Stimulated activated CD8-positive, alpha-beta memory T cell treated with anti-CD3 and anti-CD28 coated beads, Interleukin-15, amount 100 ng/mL, for 48 hours (primary cell): ENCODE data around the gene SYTL5.

Experiments used
- DNase-seq, 2 donors: peaks; one replicate each; pipeline ENCODE4 v3.0.0-alpha.2; 2020; ENCODE audit warnings: low read depth in 2 of 2

Gene SYTL5

DNA sequence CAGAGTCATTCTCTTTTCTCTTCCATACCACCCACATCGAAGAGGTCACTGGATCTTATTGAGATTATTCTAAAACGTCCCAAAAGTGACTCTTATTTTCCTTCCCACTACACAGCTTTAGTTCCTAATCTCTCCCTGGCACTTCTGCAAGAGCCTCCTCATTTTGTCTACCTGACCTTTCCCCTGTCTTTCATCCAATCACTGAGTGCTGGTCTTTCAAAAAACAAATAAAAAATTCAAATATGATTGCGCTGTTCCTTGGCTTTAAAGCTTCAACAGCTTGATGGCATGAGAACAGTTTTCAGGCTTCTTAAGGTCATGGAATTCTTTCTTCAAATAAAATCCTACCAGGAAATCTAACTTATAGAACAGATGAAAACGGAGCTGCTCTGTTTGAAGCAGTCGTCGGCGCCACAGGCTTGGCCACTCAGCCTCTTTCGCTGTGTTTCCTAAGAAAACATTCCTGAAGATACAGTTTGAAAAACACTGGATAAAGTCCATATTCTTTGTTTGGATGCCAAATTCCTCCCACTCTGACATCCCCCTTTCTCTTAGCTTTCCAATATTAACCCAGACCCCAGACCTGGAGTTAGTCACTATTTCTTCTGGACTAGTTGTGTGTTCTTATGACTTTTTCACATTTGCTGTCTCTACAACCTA, 12.5 kb downstream of the SYTL5 start:
- DNase-seq: no peak

DNA sequence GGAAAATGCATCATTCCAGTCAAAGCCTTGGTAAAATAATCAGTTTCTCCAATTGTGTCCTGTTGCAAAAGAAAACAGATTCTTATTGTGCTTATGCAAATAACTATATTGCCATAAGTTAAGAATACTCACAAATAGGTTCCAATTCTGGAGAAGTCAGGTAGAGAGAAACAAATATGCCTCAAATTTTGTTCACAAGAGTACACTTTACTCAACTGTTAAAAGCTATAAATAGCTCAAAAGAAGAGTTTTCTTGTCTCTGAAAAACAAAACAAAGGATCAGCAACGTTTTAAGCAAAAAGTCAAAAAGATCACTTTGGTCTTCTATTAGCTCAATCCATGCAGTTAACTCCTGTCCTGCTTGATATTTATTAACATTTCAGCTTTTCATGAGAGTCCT, 21.9 kb downstream of the SYTL5 start:
- no peak for DNase-seq

DNA sequence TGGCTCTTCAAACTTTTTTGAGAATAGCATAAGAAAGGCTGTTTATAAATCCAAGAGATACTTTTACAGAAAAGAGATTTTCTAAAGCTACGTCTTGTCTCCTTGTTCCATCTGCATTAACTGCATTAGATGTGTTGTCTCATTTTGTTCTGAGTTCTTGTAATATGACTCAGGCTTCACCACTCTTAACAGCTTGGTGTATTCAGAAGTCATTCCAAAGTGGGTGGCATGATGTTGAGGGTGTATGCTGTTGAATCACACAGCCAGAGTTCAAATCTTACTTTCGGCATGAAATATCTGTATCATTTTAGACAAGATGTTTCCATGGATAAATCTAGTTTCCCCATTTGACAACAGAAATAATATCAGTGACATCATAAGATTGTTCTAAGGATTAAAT, 30.1 kb downstream of the SYTL5 start:
- no peak for DNase-seq

DNA sequence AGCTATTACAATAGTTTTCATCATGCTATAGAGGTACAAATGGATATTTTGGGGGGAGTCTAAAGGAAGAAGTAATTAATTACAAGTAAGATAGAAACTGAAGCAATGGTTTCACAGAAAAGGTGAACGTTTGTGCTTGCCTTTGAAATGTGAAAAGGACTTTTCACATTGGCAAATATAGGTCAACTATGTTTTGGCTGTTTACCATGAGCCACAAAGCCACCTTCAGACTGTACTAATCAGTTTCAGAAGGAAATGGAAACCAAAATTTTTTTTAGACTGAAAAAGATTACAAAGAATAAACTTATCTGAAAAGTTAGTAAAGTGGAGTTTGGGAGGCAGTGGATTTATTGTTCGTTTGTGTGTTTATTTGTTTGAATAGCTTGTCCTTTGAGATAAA, 32.1 kb downstream of the SYTL5 start:
- no peak for DNase-seq

DNA sequence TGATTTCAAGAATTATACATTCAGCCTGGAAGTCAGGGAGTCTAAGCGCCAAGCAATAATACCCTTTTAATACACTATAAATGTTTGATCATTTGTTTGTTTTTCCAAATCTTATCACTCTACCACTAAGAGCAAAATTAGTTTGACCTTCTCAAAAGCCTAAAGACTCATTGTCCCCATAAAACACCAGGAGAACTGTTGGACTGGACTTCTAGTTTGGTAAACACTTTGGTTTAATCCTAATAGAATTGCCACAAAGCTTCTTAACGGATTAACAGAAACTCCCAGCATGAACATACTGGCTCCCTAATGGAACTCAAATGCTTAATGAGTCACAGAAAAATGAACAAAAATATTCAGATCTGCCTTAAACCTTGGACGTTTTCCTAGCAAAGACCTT, 34.9 kb downstream of the SYTL5 start:
- DNase-seq: no peak

DNA sequence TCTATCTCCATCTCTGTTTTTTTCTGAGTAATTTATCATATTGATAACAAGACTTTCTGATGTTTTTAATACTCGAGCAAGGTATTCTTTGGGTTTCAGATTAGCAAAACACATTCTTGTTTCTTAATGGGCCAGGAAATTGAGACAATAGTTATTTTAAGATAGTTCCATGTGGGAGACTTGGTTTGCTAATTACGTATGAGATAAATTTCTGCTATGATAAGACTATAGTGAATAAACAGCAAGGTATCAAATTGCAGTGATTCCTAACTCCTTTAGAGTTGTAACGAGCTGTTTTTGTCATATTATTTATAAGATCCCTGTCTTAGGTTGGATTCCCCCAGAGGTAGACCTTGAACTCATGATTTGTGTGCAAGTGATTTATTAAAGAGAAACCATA, 38.3 kb downstream of the SYTL5 start:
- DNase-seq: no peak

DNA sequence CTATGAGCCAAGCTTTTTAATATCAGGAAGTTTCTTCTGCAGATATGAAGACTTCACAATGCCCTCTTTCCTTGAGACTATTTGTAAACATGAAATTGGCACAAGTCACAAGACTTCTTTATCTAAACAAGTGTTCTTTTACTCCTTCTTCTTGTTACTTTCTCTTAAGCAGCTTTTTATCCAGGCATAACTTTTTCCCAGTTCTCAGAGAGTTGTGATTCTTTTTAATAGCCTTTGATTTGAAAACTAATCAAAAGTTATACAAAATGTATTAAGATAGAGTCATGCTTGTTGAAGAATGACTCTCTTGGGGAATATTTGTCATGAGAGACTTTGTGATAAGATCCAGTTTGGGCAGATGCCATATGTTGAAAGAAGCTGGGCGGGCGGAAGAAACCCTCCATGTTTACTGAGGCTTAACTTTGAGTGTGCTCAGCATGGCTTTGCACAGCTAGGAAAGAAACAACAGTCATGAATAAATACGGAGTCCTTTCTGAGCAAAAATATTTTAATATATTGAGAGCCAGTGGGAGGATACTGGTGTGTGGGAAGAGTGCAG, 39.3 kb downstream of the SYTL5 start:
- DNase-seq: no peak

DNA sequence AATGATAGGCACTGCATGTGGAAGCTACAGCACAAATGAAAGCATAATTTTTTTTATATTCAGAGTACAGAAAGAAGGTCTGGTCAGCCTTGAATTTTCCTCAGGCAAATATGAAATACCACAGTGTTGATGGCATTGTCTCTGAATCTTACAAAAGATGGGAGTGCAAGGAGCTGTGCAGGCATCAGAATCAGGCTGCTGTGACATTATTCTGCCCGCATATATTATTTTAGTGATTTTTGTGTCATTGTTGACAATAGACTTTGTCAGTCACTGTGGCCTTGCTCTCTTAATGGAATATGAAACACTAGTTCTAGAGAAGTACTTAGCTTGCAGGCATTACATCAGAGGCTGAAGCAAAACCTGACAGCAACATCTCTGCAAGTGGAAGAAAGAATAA, 42.5 kb downstream of the SYTL5 start:
- no peak for DNase-seq

DNA sequence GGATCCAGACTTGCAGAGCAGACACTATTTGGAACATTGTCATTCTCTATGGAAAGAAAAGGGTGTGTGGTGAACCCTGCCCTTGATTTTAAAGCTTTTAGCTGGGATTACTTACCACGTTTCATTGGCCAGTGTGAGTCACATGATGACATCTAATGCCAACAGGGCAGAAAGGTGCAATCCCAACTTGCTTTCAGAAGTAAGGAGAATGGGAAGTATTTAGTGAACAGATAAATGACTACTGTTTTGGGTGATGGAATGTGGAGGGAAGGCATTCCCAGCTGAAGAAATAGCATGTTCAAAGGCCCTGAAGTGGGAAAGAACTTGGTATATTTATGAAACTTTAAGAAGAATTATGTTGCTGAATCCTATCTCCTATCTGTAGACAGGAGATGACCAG, 44.5 kb downstream of the SYTL5 start:
- no peak for DNase-seq

DNA sequence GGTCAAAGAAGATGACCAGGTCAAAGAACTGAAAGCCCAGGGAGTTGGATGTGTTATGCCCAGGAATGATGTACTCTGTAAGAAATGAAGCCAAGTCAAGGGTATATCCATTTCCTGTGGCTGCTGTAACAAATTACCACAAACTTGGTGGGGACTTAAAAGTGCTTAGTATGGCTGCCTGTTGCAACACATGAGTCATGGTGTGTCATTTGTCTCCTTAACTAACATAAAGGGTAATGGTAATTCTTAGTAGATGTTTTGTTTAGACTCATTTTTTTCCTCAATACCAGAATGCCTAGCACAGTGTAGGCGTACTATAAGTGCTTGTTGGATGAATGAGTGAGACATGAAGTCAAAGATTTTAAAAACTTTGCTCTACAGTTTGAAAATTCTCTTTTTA, 45.7 kb downstream of the SYTL5 start:
- DNase-seq: no peak

DNA sequence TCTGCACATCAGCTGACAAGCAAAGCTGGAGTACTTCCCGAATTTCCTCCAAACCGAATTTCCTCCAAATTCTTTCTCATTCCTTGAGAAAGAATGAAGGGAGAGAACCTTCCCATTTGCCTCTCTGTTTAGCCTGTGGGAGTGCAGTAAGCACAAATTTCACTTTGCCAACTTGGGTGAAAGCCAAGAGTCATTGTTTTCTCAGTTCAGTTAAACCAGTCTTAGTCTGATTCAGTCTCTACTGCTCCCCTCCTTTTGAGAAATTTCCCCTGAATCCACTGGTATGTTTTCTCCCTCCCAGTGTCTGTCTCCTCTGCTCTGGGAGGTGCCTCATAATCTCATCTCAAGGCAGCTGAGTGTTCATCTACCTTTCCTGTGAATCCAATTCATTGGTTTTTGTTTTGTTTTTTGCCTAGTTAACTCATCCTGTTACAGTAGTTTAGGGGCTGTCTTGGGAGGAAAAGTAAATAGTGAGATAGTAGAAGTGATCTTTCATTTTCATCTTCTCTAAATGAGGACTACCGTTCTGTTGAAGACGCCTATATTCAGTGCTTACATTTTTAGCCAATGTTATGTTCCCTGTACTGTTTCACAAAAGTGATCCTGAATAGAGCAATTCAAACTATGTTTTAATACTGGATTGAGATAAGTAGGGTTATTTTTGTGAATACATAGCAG, 49.0 kb downstream of the SYTL5 start:
- no peak for DNase-seq

DNA sequence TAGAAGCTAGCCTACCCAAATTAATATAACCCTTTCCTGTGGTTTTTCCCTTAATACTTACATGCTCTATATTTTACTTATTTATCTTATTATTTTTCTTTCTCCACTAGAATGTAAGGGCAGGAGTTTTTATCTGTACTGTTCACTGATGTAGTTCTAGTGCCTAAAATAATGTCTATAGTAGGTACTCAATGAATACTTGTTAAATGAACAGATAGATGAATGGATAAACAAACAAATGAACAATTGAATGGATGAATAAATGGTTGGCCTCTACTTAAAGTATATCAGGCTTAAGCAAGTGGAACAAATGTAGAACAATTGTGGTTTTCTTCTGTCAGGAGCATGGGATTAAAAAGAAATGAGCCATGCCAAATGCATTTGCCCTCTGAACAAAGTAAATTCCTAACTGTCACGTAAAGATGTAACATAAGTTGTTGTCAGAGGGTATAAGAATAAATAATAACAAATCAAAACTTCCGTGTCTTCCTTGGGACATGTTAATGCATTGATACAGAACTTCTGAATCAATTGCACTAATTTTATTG, 54.1 kb downstream of the SYTL5 start:
- no peak for DNase-seq

DNA sequence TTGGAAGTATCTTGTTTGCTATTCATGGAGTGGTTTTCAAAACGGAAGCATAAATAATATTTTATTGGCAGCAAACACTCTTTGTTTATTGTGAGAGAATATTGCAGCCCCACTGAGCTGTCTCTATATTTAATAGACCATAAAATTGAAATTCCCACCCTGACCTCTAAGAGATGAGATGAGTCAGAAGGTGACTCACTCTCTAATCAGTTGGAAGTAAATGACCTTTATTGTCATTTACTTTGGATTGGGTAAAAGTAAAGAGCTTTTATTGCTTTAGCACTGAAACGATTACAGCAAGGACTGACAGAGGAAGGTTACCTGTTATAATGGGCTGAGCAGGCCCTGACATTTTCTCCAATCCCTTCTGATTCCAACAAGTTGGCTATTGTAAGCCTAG, 55.0 kb downstream of the SYTL5 start:
- no peak for DNase-seq

DNA sequence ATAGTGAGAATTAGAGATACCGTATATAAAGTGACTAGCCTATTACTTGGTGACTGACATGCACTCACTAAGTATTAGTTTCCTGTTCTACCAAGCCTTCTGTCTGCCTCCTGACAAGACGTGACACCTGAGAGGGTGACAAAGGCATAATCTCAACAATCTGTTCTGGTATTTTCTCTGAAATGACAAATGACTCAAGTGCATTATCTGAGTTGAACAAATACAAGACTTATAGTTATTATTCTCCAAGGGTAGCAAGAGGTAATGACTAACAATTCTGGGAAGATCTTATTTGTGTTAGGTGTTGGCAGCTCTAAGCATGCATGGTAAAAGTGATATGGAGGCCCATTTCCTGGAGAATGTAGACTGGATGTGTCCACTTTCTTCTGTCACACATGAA, 60.6 kb downstream of the SYTL5 start:
- no peak for DNase-seq

DNA sequence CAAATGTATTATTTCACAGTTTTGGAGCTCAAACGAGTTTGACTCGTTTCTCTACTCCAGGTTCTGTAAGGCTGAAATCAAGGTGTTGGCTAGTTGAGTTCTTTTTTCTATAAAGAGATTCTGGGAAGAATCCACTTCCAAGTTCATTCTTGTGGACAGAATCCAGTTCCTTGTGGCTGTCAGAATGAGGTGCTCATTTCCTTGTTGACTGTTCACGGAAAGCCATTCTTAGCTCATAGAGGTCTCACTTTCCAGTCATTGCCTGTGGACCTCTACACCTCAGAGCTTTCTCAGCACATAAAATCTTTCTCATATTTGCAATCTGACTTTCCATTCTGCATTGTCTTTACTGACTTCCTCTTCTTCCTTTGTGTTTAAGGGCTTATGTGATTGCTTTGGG, 62.9 kb downstream of the SYTL5 start:
- DNase-seq: no peak

DNA sequence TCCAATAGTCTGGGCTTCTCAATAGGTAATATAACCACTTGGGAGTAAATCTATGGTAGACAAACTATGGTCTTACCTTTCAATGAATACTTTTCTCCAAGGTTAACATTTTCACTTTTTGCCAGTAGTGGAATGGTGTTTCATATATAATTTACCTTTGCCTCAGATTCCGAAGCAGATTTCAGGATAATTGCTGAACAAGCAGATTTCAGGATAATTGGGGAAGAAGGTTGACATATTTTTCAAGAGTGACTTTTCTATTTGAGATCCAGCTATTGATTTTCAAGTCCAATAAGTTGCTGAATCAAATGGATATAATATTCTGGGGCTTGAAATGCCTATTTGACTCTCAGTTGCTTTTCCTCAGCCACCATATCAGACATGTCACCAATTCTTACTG, 63.6 kb downstream of the SYTL5 start:
- no peak for DNase-seq

DNA sequence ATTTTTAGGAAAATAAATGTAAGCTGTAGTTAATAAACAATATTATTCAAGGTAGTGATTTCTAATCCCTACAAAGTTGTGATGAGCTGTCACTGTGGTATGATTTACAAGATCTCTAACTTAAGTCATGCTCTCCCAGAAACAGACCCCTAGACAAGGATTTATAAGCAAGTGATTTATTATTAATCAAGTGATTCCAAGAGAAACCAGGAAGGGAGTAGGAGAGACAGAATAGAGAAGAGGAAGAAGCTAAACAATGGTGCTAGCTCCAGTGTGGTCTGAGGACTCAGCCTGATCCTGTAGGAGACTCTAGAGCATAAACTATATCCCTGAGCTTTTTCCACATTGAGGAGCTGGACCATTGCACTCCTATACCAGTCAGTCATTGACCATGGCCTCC, 73.1 kb downstream of the SYTL5 start:
- DNase-seq: no peak

DNA sequence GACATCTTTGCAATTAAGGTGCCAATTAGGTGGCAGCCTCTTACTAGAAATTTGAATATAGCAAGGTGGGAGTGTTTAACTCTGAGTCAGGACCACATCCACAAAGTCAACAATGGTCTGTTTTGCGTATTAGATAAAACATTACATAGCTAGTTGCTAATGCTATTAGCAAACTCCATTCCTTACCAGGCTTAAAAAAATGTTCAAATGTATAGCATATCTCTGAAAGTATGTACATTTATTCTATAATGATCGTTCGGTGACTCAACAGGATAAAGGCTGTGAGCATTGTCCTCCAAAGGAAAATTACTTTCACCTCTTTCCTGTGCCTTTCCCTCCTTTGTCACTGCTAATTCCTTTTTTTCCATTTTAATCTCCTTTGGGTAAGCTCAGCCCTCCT, 74.5 kb downstream of the SYTL5 start:
- DNase-seq: no peak

DNA sequence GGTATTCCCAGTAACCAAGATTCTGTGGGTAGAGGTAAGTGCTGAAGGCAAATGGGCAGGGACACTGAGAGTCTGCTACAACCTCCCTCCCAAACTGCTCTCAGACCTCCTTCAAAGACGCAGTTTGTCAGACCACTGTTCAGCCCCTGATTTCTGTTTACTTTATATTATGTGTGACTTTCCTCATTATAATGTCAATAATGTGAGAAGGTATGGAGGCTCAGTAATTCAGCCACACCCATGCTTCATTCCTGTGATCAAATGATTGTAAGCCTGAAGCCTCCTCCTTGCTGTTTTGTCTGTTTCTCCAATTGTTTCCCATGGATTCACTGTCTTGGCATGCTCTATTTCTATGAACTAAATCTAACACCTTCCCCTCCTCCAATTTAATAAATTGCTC, 75.6 kb downstream of the SYTL5 start:
- DNase-seq: no peak

DNA sequence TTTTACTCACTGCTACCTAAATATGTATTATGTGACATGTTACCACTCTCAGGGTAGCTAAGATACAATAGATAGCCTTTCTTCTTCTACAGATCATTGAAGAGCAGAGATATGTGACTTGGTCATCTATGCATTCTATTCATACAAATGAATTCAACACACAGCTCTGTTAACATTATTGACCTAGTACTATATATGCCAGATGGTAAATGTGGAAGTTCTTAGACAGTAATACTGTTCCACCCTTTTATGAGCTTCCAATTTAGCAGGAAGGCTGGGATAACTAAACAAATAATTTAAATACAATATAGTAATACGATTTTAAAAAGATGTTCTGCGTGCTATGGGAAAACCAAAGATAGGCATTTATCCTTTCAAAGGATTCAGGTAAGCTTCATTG, 76.0 kb downstream of the SYTL5 start:
- DNase-seq: no peak

DNA sequence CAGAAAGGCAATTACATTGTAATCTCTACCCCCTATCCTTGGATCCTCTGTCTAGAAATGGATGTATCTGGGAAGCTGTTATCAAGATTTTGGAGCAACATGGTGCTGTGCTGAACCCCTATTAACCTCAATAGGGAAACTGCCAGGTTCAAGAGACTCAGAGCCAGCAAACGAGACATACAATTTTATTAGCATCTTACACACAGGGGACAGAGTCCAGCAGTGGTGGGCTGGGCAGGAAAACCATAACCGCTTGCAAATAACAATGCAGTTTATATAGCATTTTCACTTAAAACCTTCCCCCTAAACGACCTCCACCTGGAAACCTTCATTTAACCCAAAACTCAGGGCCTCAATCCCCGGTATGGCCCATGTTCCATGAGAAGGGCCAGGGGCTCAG, 79.5 kb downstream of the SYTL5 start:
- no peak for DNase-seq

DNA sequence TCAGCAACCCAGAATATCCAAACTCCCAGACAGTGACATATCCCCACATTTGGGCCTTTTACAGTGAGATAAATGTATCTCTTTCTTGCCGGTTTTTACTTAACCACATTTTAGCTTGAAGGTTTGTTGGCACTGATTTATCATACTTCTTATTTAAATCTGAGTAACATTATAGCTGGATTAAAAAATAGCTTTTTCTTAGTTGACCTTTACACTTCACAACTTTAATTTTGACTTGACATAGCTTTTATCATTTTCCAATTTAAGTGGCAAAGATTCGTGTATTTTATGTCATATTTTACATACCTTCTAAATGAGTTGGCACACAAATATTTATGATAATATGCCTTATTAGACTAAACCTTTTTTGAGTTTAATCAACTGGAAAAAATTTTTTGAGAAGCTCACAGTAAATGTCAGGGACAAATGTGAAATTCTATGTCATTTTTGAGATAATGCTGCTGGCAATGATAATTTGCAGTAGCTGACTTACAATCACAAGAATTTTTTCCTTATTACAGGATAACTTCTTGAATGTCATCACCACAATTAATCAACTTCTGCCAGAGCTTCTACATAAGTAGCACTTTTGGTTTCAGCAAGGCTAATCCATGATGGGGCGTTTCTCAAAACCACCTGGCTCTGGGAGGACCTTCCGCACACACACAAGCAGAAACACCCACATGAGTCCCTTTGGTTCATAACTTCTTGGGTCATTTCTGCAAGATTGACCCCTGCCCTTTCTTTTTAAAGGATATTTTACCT, 80.3 kb downstream of the SYTL5 start:
- DNase-seq: no peak

DNA sequence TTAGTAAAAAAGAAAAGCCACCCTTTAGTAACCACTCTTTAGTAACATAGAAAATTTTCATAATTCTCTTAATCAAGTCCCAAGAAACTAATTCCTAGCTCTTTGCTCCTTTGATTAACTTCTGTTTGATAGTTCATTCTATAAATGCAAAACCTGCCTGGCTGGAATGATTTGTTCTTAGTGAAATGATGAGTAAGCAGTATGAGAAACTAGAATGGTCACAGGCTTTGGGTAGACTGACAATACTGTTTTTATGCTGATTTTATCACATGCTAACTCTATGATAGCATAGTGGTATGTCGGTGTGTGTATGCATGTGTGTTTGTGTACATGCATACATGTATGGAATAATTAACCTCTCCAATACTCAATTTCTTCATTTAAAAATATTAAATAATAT, 81.2 kb downstream of the SYTL5 start:
- no peak for DNase-seq
